ENCODE measurements around the gene PSME2. TPM values are rescaled to one million over a fixed set of nuclear protein-coding genes. Genes with fewer than 3 reads are reported as not detected.

Gene PSME2
- total RNA-seq, 2 experiments from 2014 or later = 395 to 405 TPM

GRCh38 chr14:24177891-24178290, 31.5 kb upstream of the PSME2 start:
- no peak for DNase-seq
- Mint-ChIP-seq H3K9me3 (no peaks in the 10 kb centered on the region), H3K27me3 (no peaks in the 10 kb centered on the region), H3K36me3 (ENCODE audit: low read depth) (peaks cover 65% of the 10 kb centered on the region), H3K27ac (no peak overlapping the region), H3K4me1 (peaks cover 13% of the 10 kb centered on the region), H3K4me3 (no peak overlapping the region)
- ChIA-PET POLR2A (interaction anchor here (0.8 to 21.9 kb wide), 5 partner anchors 9 to 63 kb away, joined by 3 to 456 read pairs (median 4); partner anchors contain the start of genes CHMP4A, DCAF11, IPO4 and IRF9), CTCF (interaction anchor here (1.2 kb wide), 1 partner anchor 16 kb away, joined by 4 read pairs; the partner anchor contains the start of gene IRF9)

GRCh38 chr14:24177041-24177825, 30.8 kb upstream of the PSME2 start:
- H3K27ac Mint-ChIP-seq = no peak overlapping the region
- peaks cover 14% of the 10 kb centered on the region for H3K4me1 Mint-ChIP-seq
- DNase-seq = no peak
- H3K4me3 Mint-ChIP-seq = no peak overlapping the region
- CTCF ChIA-PET = interaction anchor here (1.2 kb wide), 1 partner anchor 16 kb away, joined by 4 read pairs; the partner anchor contains the start of gene IRF9
- H3K9me3 Mint-ChIP-seq = no peaks in the 10 kb centered on the region
- POLR2A ChIA-PET = interaction anchor here (0.8 to 21.9 kb wide), 6 partner anchors 10 to 63 kb away, joined by 3 to 456 read pairs (median 5); partner anchors contain the start of genes CHMP4A, DCAF11, EMC9 and IPO4
- H3K27me3 Mint-ChIP-seq = no peaks in the 10 kb centered on the region
- H3K36me3 Mint-ChIP-seq (ENCODE audit: low read depth) = peaks cover 63% of the 10 kb centered on the region

- Mint-ChIP-seq H3K36me3 (ENCODE audit: low read depth) (peaks cover 67% of the 10 kb centered on the region), H3K9me3 (no peaks in the 10 kb centered on the region), H3K27ac (no peak overlapping the region), H3K4me3 (no peak overlapping the region), H3K4me1 (peaks cover 20% of the 10 kb centered on the region), H3K27me3 (no peaks in the 10 kb centered on the region)
- no peak for DNase-seq
- ChIA-PET POLR2A (interaction anchor here (1.1 to 21.9 kb wide), 6 partner anchors 10 to 62 kb away, joined by 4 to 456 read pairs (median 8); partner anchors contain the start of genes DCAF11, EMC9, IPO4 and IRF9), CTCF (no interaction called here)
Observed at GRCh38 chr14:24176599-24176998, 30.2 kb upstream of the PSME2 start.

GRCh38 chr14:24172871-24173281, 26.5 kb upstream of the PSME2 start:
- DNase-seq = no peak
- peaks cover 62% of the 10 kb centered on the region for H3K36me3 Mint-ChIP-seq (ENCODE audit: low read depth)
- ChIA-PET CTCF (no interaction called here), POLR2A (interaction anchor here (1.0 to 21.9 kb wide), 5 partner anchors 6 to 69 kb away, joined by 3 to 456 read pairs (median 8); partner anchors contain the start of genes EMC9, IPO4, IRF9 and REC8)
- H3K4me3 Mint-ChIP-seq = no peak overlapping the region
- H3K27me3 Mint-ChIP-seq = no peaks in the 10 kb centered on the region
- peaks cover 42% of the 10 kb centered on the region for H3K4me1 Mint-ChIP-seq
- H3K27ac Mint-ChIP-seq = peak overlapping the region; percentile 57
- H3K9me3 Mint-ChIP-seq = no peaks in the 10 kb centered on the region

- Mint-ChIP-seq H3K27me3 (no peaks in the 10 kb centered on the region), H3K4me1 (peaks cover 46% of the 10 kb centered on the region), H3K27ac (peak overlapping the region; percentile 26), H3K4me3 (peak overlapping the region; percentile 46), H3K36me3 (ENCODE audit: low read depth) (peaks cover 62% of the 10 kb centered on the region), H3K9me3 (no peaks in the 10 kb centered on the region)
- ChIA-PET POLR2A (interaction anchor here (0.6 to 21.9 kb wide), 5 partner anchors 6 to 63 kb away, joined by 3 to 456 read pairs (median 8); partner anchors contain the start of genes DCAF11, IPO4, IRF9 and REC8), CTCF (no interaction called here)
- DNase-seq = no peak
Observed at GRCh38 chr14:24172261-24172860, 26.0 kb upstream of the PSME2 start.

GRCh38 chr14:24171422-24172260, 25.2 kb upstream of the PSME2 start, which contains the start of gene REC8:
REC8 (plus strand) TSS chr14:24172080; CDS start chr14:24172553, 473 bp downstream.
- peak within 1 kb of the TSS; percentile 79 for H3K27ac Mint-ChIP-seq
- DNase-seq = peak; percentile 74
- CTCF ChIA-PET = interaction anchor here (0.7 to 3.2 kb wide), 2 partner anchors 11 to 114 kb away, joined by 3 to 15 read pairs; partner anchors contain the start of gene IRF9
- H3K4me1 Mint-ChIP-seq = peaks cover 50% of the 10 kb centered on the region
- H3K27me3 Mint-ChIP-seq = no peaks in the 10 kb centered on the region
- H3K4me3 Mint-ChIP-seq = peak within 1 kb of the TSS; percentile 67
- H3K9me3 Mint-ChIP-seq = no peaks in the 10 kb centered on the region
- POLR2A ChIA-PET = interaction anchor here (0.6 to 21.9 kb wide), 8 partner anchors 5 to 77 kb away, joined by 3 to 652 read pairs (median 8); partner anchors contain the start of genes DCAF11, EMC9, IPO4 and IRF9
- peaks cover 62% of the 10 kb centered on the region for H3K36me3 Mint-ChIP-seq (ENCODE audit: low read depth)

- H3K9me3 Mint-ChIP-seq = no peaks in the 10 kb centered on the region
- H3K36me3 Mint-ChIP-seq (ENCODE audit: low read depth) = peaks cover 79% of the 10 kb centered on the region
- POLR2A ChIA-PET = interaction anchor here (0.7 to 18.6 kb wide), 5 partner anchors 12 to 28 kb away, joined by 3 to 652 read pairs (median 6); partner anchors contain the start of genes EMC9, IPO4, PSME1 and PSME2
- no peaks in the 10 kb centered on the region for H3K27me3 Mint-ChIP-seq
- no peak overlapping the region for H3K4me3 Mint-ChIP-seq
- peaks cover 72% of the 10 kb centered on the region for H3K4me1 Mint-ChIP-seq
- CTCF ChIA-PET = no interaction called here
- H3K27ac Mint-ChIP-seq = peak overlapping the region; percentile 57
- no peak for DNase-seq
Observed at GRCh38 chr14:24167469-24168114, 21.2 kb upstream of the PSME2 start.

- no peak overlapping the region for H3K27ac Mint-ChIP-seq
- CTCF ChIA-PET = no interaction called here
Observed at GRCh38 chr14:24165785-24166184, 19.4 kb upstream of the PSME2 start.

GRCh38 chr14:24164518-24164991, 18.1 kb upstream of the PSME2 start:
- Mint-ChIP-seq H3K27me3 (no peaks in the 10 kb centered on the region), H3K9me3 (no peaks in the 10 kb centered on the region), H3K4me3 (peak overlapping the region; percentile 47), H3K27ac (peak overlapping the region; percentile 58), H3K36me3 (ENCODE audit: low read depth) (peaks cover 87% of the 10 kb centered on the region), H3K4me1 (peaks cover 71% of the 10 kb centered on the region)
- no peak for DNase-seq
- ChIA-PET POLR2A (interaction anchor here (0.7 to 18.6 kb wide), 8 partner anchors 16 to 106 kb away, joined by 3 to 652 read pairs (median 6); partner anchors contain the start of genes DCAF11, EMC9, IPO4 and PSME1), CTCF (no interaction called here)

More at GRCh38 chr14:24165785-24166184, 19.4 kb upstream of the PSME2 start:
- H3K36me3 Mint-ChIP-seq (ENCODE audit: low read depth) = peaks cover 84% of the 10 kb centered on the region
- DNase-seq = no peak
- no peaks in the 10 kb centered on the region for H3K9me3 Mint-ChIP-seq
- POLR2A ChIA-PET = interaction anchor here (0.8 to 18.6 kb wide), 6 partner anchors 15 to 57 kb away, joined by 4 to 652 read pairs (median 8); partner anchors contain the start of genes CHMP4A, DCAF11, EMC9 and IPO4
- no peak overlapping the region for H3K4me3 Mint-ChIP-seq
- no peaks in the 10 kb centered on the region for H3K27me3 Mint-ChIP-seq
- peaks cover 67% of the 10 kb centered on the region for H3K4me1 Mint-ChIP-seq

GRCh38 chr14:24162093-24162492, 15.7 kb upstream of the PSME2 start:
- Mint-ChIP-seq H3K27ac (peak overlapping the region; percentile 100), H3K4me1 (peaks cover 60% of the 10 kb centered on the region), H3K27me3 (no peaks in the 10 kb centered on the region), H3K9me3 (no peaks in the 10 kb centered on the region), H3K36me3 (ENCODE audit: low read depth) (peaks cover 91% of the 10 kb centered on the region), H3K4me3 (peak overlapping the region; percentile 100)
- CTCF ChIA-PET = interaction anchor here (0.8 to 3.4 kb wide), 21 partner anchors 11 to 145 kb away, joined by 3 to 76 read pairs (median 12); partner anchors contain the start of genes CHMP4A, CIDEB, DCAF11 and EMC9
- POLR2A ChIA-PET = interaction anchor here (0.7 to 18.6 kb wide), 38 partner anchors 18 to 1155 kb away, joined by 3 to 652 read pairs (median 10); partner anchors contain the start of genes CARMIL3, CBLN3, CHMP4A and CIDEB
- peak; percentile 27 for DNase-seq
